Skeletal muscle satellite cell (primary cell): ENCODE data around the gene EIF3F.

Source experiments
- H3K27me3 ChIP-seq: 2 replicates; pipeline ENCODE4 v1.7.0; 2013; ENCODE audit warnings: low read length; ENCODE audit not compliant: control insufficient read depth, insufficient read depth
- H3K36me3 ChIP-seq: 2 replicates; pipeline ENCODE4 v1.7.0; 2013; ENCODE audit warnings: mild to moderate bottlenecking, control low read depth, low read length; ENCODE audit not compliant: insufficient read depth
- H3K4me1 ChIP-seq: 2 replicates; pipeline ENCODE4 v1.7.0; 2013; ENCODE audit warnings: low read length; ENCODE audit not compliant: control insufficient read depth, insufficient read depth
- H3K4me2 ChIP-seq: 2 replicates; pipeline ENCODE4 v1.7.0; 2013; ENCODE audit warnings: mild to moderate bottlenecking, low read length
- H3K4me3 ChIP-seq: 2 replicates; pipeline ENCODE4 v1.7.0; 2013; ENCODE audit warnings: low read length
- H3K9ac ChIP-seq: 2 replicates; pipeline ENCODE4 v1.7.0; 2013; ENCODE audit warnings: mild to moderate bottlenecking, low read depth, low read length, moderate library complexity
- H3K9me3 ChIP-seq: replicated peaks from 2 replicates; pipeline ENCODE4 v1.7.0; 2013; ENCODE audit warnings: mild to moderate bottlenecking, control low read depth, low read length

Gene EIF3F

DNA sequence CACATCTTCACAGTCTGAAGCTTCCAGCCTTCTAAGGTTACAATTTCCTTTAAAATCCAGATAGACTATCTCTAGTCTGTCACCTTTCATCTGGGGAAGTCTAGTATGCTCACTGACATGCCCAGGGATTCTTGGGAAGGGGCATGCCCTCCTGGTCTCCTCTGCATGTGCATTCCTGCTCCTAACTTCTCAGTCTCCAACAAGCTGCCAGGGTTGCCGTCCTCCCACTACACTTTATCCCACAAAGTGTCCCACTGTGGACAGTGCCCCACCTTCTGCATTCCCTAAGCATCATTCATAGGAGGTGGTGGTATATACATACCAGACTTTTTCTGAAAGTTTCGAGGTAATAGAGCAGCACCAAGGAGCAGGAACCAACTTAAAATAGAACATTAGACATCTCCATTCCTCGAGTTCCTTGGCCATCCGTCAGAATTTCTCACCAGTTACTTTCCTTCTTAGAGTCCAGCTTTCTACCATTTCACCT lies 28.7 kb downstream of the EIF3F start:
- no peaks in the 10 kb centered on the region for H3K9me3 ChIP-seq
- no peaks in the 10 kb centered on the region for H3K27me3 ChIP-seq
- H3K36me3 ChIP-seq = no peaks in the 10 kb centered on the region
- peaks cover 41% of the 10 kb centered on the region for H3K4me1 ChIP-seq
- H3K4me3 ChIP-seq = no peak overlapping the region
- peak overlapping the region; percentile 39 for H3K4me2 ChIP-seq
- no peak overlapping the region for H3K9ac ChIP-seq

DNA sequence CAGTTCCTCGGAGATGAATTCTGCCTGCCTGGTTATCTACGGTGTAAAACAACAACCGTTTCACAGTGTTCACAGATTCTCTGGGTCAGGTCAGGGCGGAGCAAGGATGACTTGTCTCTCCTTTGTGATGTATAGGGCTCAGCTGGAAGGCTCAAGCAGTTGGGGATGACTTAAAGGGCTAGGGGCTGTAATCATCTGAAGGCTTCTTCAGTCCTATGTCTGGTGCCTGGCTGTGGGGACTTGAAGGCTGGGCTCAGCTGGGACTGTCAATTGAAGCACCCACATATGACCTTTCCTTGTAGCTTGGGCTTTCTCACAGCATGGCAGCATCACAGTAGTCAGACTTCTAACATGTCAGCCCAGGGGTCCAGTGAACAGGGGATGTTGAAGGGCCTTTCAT lies 29.3 kb downstream of the EIF3F start:
- no peaks in the 10 kb centered on the region for H3K27me3 ChIP-seq
- H3K9ac ChIP-seq = no peak overlapping the region
- no peaks in the 10 kb centered on the region for H3K9me3 ChIP-seq
- peak overlapping the region; percentile 39 for H3K4me2 ChIP-seq
- H3K4me1 ChIP-seq = peaks cover 39% of the 10 kb centered on the region
- H3K4me3 ChIP-seq = no peak overlapping the region
- no peaks in the 10 kb centered on the region for H3K36me3 ChIP-seq

DNA sequence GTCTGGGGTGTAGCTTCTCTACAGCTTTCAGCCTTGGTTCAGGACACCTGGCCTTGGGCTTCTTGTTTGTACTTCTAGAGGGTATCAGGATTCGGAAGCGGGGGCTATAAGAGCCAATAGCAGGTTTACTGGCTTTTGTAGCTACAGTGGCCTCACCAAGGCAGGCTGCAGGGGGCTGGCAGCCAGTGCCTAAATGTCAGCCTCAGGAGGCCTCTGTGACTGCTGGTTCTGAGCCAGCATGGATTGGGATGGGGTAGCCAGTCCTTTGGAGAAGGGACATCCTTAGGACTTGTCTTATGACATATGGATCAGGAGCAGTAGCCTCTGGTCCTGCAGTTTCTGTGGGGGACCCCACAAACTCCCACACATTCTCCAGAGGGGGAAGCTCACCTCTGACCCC lies 29.9 kb downstream of the EIF3F start:
- H3K9ac ChIP-seq = no peak overlapping the region
- no peaks in the 10 kb centered on the region for H3K27me3 ChIP-seq
- no peak overlapping the region for H3K4me3 ChIP-seq
- peaks cover 32% of the 10 kb centered on the region for H3K4me1 ChIP-seq
- no peak overlapping the region for H3K4me2 ChIP-seq
- H3K9me3 ChIP-seq = no peaks in the 10 kb centered on the region
- H3K36me3 ChIP-seq = no peaks in the 10 kb centered on the region

DNA sequence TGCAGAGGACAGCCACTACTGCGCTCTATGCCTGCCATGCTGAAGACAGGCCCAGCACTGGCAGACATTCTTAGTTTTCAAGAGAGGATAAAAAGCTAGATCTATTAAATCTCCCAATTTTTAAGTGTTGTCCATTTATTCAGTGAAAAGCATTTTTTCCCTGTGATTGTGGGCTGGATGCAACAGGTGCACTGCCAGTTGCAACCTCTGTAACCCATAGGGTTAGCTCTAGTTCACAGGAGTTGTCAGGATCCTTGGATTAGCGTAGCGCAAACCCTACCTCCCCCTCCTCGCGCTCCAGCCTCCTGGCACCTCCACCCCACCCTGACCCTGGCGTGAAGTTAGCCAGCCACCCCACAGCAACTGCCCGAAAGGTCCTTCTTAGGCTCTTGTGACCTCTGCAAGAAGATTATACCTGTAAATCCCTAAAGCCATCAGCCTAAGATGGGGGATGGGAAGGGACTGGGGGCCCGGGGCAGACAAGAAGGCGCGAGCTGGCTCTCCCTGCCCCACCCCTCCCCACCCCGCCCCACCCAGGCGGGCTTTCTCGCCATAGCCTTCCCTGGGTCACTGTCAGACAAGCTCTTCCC lies 30.9 kb downstream of the EIF3F start:
- Histone ChIP-seq H3K4me2 (peak overlapping the region; percentile 100), H3K36me3 (no peaks in the 10 kb centered on the region), H3K27me3 (no peaks in the 10 kb centered on the region), H3K9me3 (no peaks in the 10 kb centered on the region), H3K4me1 (peaks cover 26% of the 10 kb centered on the region), H3K9ac (no peak overlapping the region), H3K4me3 (no peak overlapping the region)

DNA sequence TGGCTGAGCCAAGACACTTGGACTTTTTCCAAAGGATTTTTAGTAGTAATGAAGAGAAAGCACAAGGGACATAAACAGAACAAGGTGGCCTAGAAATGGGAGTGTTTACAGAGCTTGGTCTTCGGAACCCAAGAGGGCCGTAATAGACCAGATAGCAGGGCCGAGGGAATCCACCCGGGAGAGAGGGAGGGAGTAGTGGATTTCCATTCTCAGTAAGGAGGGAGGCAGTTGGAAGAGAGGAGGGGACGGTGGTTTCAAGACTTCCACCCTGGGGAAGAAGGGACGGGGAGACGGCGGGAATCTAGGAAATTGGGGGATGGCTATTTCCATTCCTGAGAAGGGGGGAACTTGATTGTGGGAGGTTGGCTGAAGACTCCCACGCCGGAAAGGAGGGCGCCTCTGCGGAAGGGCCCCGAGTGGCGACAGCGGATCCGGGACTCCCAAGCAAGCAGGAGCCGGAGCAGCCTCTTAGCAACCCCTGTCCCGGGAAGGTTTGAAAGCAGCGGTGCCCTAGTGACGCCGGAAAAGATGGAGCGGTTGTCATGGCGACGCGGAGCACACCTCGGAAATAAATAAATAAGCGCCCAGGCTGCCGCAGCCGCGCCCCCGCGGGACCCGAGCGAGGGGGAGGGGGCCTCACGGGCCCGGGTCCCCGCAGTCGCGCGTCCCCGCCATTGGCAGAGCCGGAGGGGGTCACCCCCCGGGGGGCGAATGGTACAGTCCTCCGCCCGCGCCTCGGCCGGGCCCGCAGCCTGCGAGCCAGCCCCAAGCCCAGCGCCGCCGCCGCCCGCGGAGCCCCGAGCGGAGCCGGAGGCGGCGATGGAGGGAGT lies 31.6 kb downstream of the EIF3F start:
- no peaks in the 10 kb centered on the region for H3K9me3 ChIP-seq
- peaks cover 26% of the 10 kb centered on the region for H3K4me1 ChIP-seq
- H3K4me3 ChIP-seq = peak overlapping the region; percentile 89
- H3K9ac ChIP-seq = peak overlapping the region; percentile 84
- H3K4me2 ChIP-seq = peak overlapping the region; percentile 100
- H3K27me3 ChIP-seq = no peaks in the 10 kb centered on the region
- no peaks in the 10 kb centered on the region for H3K36me3 ChIP-seq

DNA sequence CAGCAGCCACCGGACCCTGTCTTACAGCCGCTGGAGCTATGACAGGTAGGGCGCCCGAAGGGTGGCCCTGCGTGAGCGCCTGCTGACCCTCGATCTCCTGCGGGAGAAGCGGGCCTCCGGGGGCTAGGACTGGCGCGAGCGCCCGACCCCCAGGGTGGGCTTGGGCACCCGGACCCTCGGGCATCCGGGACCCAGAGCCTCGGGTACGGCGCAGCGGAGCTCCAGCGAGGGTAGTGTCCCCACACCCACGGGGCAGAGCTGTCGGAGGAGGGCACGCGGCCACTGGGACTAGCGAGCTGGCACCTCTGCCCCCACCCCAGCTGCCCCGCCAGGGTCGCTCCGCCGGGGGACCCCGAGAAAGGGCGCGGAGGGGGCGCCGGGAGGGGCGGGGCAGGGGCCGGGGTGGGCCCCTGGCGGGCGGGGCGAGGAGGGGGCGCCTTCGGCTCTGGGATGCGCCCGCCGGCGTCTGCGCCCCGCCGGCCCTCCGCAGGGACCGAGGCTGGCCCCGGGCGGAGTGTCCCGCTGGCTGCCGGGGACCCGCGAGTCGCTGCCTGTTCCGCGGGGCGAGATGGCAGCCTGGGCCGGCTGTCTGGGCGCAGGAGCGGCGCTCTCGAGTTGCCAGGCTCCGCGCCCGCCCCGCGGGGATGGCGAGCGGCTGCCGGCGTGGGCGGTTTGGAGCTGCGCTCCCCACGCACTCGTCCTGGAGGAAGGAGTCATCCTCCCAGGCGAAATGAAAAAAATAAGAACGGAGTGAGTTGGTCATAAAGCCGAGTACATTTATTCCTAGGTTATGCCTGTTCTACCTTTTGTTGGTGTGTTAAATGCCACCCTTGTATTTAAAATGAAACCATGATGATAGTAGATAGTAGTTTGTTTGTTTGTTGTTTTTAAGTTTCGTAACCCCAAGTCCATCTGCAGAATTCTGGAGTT lies 32.4 kb downstream of the EIF3F start:
- peak overlapping the region; percentile 89 for H3K4me3 ChIP-seq
- H3K4me1 ChIP-seq = peaks cover 26% of the 10 kb centered on the region
- H3K27me3 ChIP-seq = no peaks in the 10 kb centered on the region
- no peaks in the 10 kb centered on the region for H3K9me3 ChIP-seq
- H3K4me2 ChIP-seq = peak overlapping the region; percentile 100
- no peaks in the 10 kb centered on the region for H3K36me3 ChIP-seq
- peak overlapping the region; percentile 84 for H3K9ac ChIP-seq

DNA sequence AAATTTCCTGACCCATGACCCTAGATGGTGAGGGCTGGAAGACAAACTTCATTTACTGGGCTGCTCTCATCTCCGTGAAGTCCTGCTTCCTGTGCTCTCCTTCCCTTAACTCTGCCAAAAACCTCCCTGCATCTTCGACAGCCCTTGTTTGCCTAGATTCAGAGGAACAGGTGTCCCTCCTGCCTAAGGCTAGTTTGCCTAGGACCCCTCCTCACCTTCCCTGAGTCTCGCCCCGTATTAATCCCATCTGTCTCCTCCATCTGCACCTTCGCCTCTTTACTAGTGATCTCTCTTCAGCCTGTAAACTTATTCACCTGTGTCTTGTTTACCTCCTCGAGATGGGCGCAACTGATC lies 33.1 kb downstream of the EIF3F start:
- Histone ChIP-seq H3K9me3 (no peaks in the 10 kb centered on the region), H3K36me3 (no peaks in the 10 kb centered on the region), H3K4me1 (peaks cover 26% of the 10 kb centered on the region), H3K4me2 (peak overlapping the region; percentile 100), H3K4me3 (peak overlapping the region; percentile 89), H3K9ac (peak overlapping the region; percentile 84), H3K27me3 (no peaks in the 10 kb centered on the region)

DNA sequence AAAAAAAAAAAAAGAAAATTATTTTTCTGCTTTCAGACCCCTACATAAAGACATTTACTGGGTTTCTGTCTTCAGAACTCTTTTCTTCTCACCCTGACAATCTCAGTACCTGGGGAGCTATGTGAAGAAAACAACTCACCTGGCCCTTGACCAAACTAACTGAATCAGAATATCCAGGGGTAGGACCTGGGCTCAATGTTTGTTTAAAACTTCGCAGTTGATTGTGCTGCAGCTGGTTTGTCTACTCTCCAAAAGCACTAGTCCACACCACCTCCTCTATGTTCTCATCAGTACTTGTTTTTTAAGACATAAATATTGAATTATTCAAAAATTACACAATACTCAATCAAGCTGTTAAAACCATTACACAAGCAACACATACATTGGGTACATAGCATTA lies 34.8 kb downstream of the EIF3F start:
- Histone ChIP-seq H3K9me3 (no peaks in the 10 kb centered on the region), H3K27me3 (no peaks in the 10 kb centered on the region), H3K4me3 (no peak overlapping the region), H3K36me3 (no peaks in the 10 kb centered on the region), H3K9ac (no peak overlapping the region), H3K4me2 (no peak overlapping the region), H3K4me1 (peaks cover 27% of the 10 kb centered on the region)

DNA sequence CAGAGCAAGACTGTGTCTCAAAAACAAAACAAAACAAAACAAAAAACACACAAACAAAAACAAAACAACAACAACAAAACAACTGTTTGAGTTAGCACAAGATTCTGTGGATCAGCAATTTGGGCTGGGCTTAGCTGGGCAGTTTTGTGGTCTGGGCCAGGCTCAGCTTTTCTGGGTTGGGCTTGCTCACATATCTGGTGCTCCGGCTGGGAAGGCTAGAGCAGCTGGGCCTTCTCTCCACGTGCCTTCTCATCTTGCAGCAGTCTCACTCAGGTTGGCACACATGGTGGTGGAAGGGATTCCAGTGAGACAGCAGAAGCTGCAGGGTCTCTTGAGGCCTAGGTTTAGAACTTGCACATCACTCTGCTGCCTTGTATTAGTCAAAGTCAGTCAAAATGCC lies 35.7 kb downstream of the EIF3F start:
- Histone ChIP-seq H3K4me2 (no peak overlapping the region), H3K9me3 (no peaks in the 10 kb centered on the region), H3K36me3 (no peaks in the 10 kb centered on the region), H3K9ac (no peak overlapping the region), H3K4me1 (peaks cover 27% of the 10 kb centered on the region), H3K4me3 (no peak overlapping the region), H3K27me3 (no peaks in the 10 kb centered on the region)

DNA sequence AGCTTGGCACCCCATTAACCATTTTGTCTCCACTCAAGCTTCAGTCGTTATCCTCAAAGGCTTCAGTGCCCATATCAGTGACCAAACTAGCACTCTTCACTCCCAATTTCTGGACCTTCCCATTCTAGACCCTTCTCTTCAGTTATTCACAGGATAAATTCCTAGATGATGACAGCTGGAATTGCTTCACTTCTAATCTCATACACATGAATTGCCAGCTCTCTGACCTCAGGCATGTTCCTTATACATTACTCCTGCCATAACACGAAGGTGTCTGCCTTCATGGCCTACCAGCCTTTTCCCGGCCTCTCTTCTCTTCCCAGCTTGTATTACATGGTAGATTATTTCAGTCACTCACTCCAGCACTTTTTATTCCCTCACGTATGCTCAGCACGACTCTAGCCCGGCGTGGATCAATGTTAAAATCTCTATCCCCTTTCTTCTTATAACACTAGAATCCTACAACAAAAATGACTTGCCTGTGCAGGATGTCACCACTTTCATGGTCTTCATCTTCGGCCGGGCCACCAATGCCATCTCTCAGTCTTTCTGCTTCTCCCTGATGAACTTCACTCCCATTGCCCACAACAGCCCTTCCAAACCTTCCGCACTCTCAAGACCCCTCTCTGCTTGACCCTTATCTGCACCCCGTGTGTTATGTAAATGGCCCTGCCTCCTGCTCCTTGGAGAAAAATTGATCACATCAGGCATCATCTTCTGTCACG lies 36.9 kb downstream of the EIF3F start:
- no peak overlapping the region for H3K9ac ChIP-seq
- H3K9me3 ChIP-seq = no peaks in the 10 kb centered on the region
- H3K4me1 ChIP-seq = peaks cover 22% of the 10 kb centered on the region
- H3K27me3 ChIP-seq = no peaks in the 10 kb centered on the region
- no peaks in the 10 kb centered on the region for H3K36me3 ChIP-seq
- no peak overlapping the region for H3K4me2 ChIP-seq
- H3K4me3 ChIP-seq = no peak overlapping the region

DNA sequence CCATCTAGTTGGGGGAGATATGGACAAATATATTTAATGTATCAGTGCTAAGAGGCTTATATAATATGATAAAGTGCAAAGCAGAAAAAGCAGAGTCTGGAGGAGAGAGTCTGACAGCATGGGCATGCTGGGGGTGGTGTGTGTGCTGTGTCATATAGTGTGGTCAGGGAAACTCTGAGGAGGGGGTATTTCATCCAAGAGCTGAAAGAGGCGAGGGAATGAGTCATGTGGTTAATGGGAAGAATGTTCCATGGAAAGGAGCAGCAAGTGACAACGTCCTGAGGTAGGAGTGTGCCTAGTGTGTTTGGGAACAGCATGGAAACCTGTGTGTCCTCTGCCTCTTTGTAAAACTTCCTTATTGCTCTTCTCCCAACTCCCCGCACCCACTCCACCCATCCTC lies 38.0 kb downstream of the EIF3F start:
- H3K4me1 ChIP-seq = peaks cover 21% of the 10 kb centered on the region
- peaks cover 6% of the 10 kb centered on the region for H3K27me3 ChIP-seq
- no peak overlapping the region for H3K4me3 ChIP-seq
- no peak overlapping the region for H3K9ac ChIP-seq
- no peak overlapping the region for H3K4me2 ChIP-seq
- no peaks in the 10 kb centered on the region for H3K9me3 ChIP-seq
- H3K36me3 ChIP-seq = no peaks in the 10 kb centered on the region
